ENCODE results near the gene PIGC. TPM values are rescaled to one million over a fixed set of nuclear protein-coding genes. Genes with fewer than 3 reads are reported as not detected.

Gene PIGC
- total RNA-seq, 2 experiments from 2014 or later, result 23.7 to 27.1 TPM

DNA sequence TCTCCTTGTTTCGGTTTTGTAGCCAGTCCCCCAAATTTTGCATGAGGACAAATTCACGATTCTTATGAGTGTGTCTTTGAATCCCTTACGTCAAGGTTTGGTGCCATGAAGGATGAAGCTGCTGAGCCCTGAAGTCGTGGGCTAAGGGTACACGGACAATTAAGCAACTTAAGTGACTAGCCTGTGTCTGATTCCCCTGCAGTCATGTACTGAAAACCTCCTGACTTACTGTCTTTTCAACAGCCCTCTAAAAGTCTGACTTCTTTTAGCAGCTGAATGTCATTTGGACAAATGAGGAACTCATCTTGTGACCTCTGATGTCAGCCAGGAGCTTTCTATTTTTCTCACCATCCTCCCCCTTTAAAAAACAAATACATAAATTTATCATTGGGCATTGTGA is 50.5 kb downstream of the PIGC start:
- H3K4me1 ChIP-seq (ENCODE audit: insufficient read depth, low read length), result peaks cover 24% of the 10 kb centered on the region
- Mint-ChIP-seq H3K27me3 (no peaks in the 10 kb centered on the region), H3K4me1 (ENCODE audit: low read depth) (peaks cover 68% of the 10 kb centered on the region), H3K36me3 (ENCODE audit: low read depth) (no peaks in the 10 kb centered on the region), H3K4me3 (no peak overlapping the region), H3K27ac (peak overlapping the region; percentile 86), H3K9me3 (no peaks in the 10 kb centered on the region)
- intact Hi-C loops (cut with DNase I, micrococcal nuclease), result loop anchor here in 1 of 2 experiments (10.0 kb wide), 1 partner anchor 609 kb away; the partner anchor contains the start of gene METTL13
- H3K36me3 ChIP-seq (ENCODE audit: insufficient read depth, low read length), result no peaks in the 10 kb centered on the region
- H3K4me3 ChIP-seq (ENCODE audit: low read length), result no peak overlapping the region
- no peaks in the 10 kb centered on the region for H3K9me3 ChIP-seq (ENCODE audit: control insufficient read depth in 1 of 2, insufficient read depth in 1 of 2, low read length in 2 of 2)
- peak overlapping the region in 1 of 2 donors; percentile 71 for H3K27ac ChIP-seq (ENCODE audit: low read depth in 1 of 2, low read length in 2 of 2)
- ChIA-PET POLR2A (interaction anchor here (1.0 to 3.0 kb wide), 8 partner anchors 12 to 238 kb away, joined by 3 to 43 read pairs (median 12); no protein-coding TSS in a partner anchor), CTCF (interaction anchor here (1.5 kb wide), 2 partner anchors 11 to 34 kb away, joined by 4 to 5 read pairs; no protein-coding TSS in a partner anchor)
- H3K27me3 ChIP-seq (ENCODE audit: control insufficient read depth in 1 of 2, insufficient read depth in 2 of 2, low read length in 2 of 2), result no peaks in the 10 kb centered on the region
- DNase-seq, result no peak
- no peak for ATAC-seq (ENCODE audit: poor library complexity)
- TF ChIP-seq, protein P1, sequence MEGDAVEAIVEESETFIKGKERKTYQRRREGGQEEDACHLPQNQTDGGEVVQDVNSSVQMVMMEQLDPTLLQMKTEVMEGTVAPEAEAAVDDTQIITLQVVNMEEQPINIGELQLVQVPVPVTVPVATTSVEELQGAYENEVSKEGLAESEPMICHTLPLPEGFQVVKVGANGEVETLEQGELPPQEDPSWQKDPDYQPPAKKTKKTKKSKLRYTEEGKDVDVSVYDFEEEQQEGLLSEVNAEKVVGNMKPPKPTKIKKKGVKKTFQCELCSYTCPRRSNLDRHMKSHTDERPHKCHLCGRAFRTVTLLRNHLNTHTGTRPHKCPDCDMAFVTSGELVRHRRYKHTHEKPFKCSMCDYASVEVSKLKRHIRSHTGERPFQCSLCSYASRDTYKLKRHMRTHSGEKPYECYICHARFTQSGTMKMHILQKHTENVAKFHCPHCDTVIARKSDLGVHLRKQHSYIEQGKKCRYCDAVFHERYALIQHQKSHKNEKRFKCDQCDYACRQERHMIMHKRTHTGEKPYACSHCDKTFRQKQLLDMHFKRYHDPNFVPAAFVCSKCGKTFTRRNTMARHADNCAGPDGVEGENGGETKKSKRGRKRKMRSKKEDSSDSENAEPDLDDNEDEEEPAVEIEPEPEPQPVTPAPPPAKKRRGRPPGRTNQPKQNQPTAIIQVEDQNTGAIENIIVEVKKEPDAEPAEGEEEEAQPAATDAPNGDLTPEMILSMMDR (IDR thresholded peaks at IDR 0.05), result no peak

GRCh38 chr1:172391976-172392375 is 51.9 kb downstream of the PIGC start:
- H3K4me1 ChIP-seq (ENCODE audit: insufficient read depth, low read length), result peaks cover 24% of the 10 kb centered on the region
- no peak overlapping the region for H3K4me3 ChIP-seq (ENCODE audit: low read length)
- H3K27ac ChIP-seq (ENCODE audit: low read depth in 1 of 2, low read length in 2 of 2), result no peak overlapping the region
- Mint-ChIP-seq H3K36me3 (ENCODE audit: low read depth) (no peaks in the 10 kb centered on the region), H3K9me3 (no peaks in the 10 kb centered on the region), H3K4me1 (ENCODE audit: low read depth) (peaks cover 54% of the 10 kb centered on the region), H3K27ac (peak overlapping the region; percentile 9), H3K4me3 (no peak overlapping the region), H3K27me3 (no peaks in the 10 kb centered on the region)
- ATAC-seq (ENCODE audit: poor library complexity) (no peak), DNase-seq (no peak)
- intact Hi-C loops (cut with DNase I, micrococcal nuclease), result loop anchor here in 1 of 2 experiments (10.0 kb wide), 1 partner anchor 607 kb away; the partner anchor contains the start of gene METTL13
- ChIA-PET CTCF (no interaction called here), POLR2A (interaction anchor here (1.2 to 1.4 kb wide), 3 partner anchors 10 to 141 kb away, joined by 3 to 4 read pairs (median 3); no protein-coding TSS in a partner anchor)
- no peaks in the 10 kb centered on the region for H3K9me3 ChIP-seq (ENCODE audit: control insufficient read depth in 1 of 2, insufficient read depth in 1 of 2, low read length in 2 of 2)
- H3K36me3 ChIP-seq (ENCODE audit: insufficient read depth, low read length), result no peaks in the 10 kb centered on the region
- TF ChIP-seq, protein P1 (IDR thresholded peaks at IDR 0.05), result no peak
- no peaks in the 10 kb centered on the region for H3K27me3 ChIP-seq (ENCODE audit: control insufficient read depth in 1 of 2, insufficient read depth in 2 of 2, low read length in 2 of 2)

Other genes starting within 250 kb of the PIGC start
- not detected for gene C1orf105, start 23.4 kb downstream of the PIGC start, total RNA-seq
- 100 to 1,000 TPM in 1 of 2 experiments, 10 to 100 TPM in 1; 93.1 to 104 TPM for gene SUCO, start 89.1 kb upstream of the PIGC start, total RNA-seq
- under 1 TPM; 0.11 to 0.80 TPM for gene FASLG, start 215.0 kb upstream of the PIGC start, total RNA-seq

Data from CD4-positive, alpha-beta T cell (primary cell).